ENCODE results near the gene BOK. TPM values are rescaled to one million over a fixed set of nuclear protein-coding genes. Genes with fewer than 3 reads are reported as not detected.

Gene BOK
- total and polyA plus RNA-seq, 4 donors: 11.3 to 82.1 (median 44.0) TPM

DNA sequence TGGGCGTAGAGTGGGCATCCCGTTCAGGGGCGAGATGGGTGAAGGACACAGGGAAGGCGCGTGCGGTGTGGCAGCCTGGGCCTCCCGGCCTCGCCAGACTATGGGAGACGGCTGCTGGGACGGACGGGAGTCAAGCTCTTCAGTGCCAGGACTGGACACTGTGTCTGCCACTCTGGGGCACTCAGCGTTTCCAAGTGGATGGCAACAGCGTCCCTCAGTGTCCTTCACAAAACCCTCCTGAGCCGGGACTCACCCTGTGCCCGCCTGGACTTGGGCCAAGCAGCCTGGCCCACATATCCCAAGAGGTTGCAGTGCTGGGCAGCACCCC is 16.3 kb upstream of the BOK start (continued):
- TF ChIP-seq, protein P1, sequence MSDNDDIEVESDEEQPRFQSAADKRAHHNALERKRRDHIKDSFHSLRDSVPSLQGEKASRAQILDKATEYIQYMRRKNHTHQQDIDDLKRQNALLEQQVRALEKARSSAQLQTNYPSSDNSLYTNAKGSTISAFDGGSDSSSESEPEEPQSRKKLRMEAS (IDR thresholded peaks at IDR 0.05): no peak
- TF ChIP-seq JUND (IDR thresholded peaks at IDR 0.05) (no peak), GABPA (IDR thresholded peaks at IDR 0.05 in 1 of 2, conservative IDR thresholded peaks at IDR 0.05 in 1 of 2) (no peak), FOXA2 (IDR thresholded peaks at IDR 0.05) (no peak), HNF4G (IDR thresholded peaks at IDR 0.05) (no peak)
- TF ChIP-seq, protein P2, sequence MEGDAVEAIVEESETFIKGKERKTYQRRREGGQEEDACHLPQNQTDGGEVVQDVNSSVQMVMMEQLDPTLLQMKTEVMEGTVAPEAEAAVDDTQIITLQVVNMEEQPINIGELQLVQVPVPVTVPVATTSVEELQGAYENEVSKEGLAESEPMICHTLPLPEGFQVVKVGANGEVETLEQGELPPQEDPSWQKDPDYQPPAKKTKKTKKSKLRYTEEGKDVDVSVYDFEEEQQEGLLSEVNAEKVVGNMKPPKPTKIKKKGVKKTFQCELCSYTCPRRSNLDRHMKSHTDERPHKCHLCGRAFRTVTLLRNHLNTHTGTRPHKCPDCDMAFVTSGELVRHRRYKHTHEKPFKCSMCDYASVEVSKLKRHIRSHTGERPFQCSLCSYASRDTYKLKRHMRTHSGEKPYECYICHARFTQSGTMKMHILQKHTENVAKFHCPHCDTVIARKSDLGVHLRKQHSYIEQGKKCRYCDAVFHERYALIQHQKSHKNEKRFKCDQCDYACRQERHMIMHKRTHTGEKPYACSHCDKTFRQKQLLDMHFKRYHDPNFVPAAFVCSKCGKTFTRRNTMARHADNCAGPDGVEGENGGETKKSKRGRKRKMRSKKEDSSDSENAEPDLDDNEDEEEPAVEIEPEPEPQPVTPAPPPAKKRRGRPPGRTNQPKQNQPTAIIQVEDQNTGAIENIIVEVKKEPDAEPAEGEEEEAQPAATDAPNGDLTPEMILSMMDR (IDR thresholded peaks at IDR 0.05; ENCODE audit: low read depth, low read length, missing input control): no peak

DNA sequence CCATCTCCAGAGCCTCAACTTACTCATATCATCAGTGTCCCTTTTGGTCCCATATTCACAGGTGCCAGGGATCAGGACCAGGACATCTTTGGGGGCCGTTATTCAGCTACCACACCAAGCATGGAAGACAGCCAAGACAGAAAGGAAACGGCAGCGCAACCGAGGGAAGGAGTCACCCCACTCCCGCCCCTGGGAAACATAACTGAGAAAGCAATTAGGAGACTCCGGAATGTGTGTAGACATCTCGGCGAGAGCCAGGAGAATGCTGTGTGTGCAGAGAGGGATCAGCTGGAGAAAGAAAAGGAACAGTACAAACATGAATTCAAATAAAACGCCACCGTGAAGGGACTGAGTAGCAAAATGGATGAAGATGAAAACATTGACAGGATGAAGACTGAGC is 13.4 kb upstream of the BOK start:
- Histone ChIP-seq H3K27ac (ENCODE audit: low read depth in 1 of 2, low read length in 2 of 2) (no peak overlapping the region), H3K9ac (ENCODE audit: low read depth in 1 of 2, low read length in 2 of 2) (no peak overlapping the region), H3K4me3 (ENCODE audit: low read depth in 1 of 3, low read length in 3 of 3) (no peak overlapping the region), H3K27me3 (ENCODE audit: control insufficient read depth in 4 of 4, insufficient read depth in 4 of 4, low read length in 3 of 4) (peaks cover 0 to 3% (median under 1%) of the 10 kb centered on the region in 4 donors), H3K9me3 (ENCODE audit: control insufficient read depth in 4 of 4, low read length in 3 of 4) (peaks cover 0 to 1% (median 0%) of the 10 kb centered on the region in 4 donors), H3K36me3 (ENCODE audit: control insufficient read depth in 4 of 4, insufficient read depth in 3 of 4, low read depth in 1 of 4, low read length in 3 of 4) (peaks cover 0 to 3% (median 0%) of the 10 kb centered on the region in 4 donors), H3K4me1 (ENCODE audit: control insufficient read depth in 4 of 4, insufficient read depth in 4 of 4, low read length in 3 of 4) (peaks cover 6 to 16% (median 13%) of the 10 kb centered on the region in 4 donors)
- DNase-seq (ENCODE audit: low spot score): no peak
- WGBS: 71% methylated on average over 10 of the region's 10 CpGs
- no peak for TF ChIP-seq TAF1 (conservative IDR thresholded peaks at IDR 0.05)
- TF ChIP-seq NR2F2 (IDR thresholded peaks at IDR 0.05): no peak
- TF ChIP-seq, protein P3, sequence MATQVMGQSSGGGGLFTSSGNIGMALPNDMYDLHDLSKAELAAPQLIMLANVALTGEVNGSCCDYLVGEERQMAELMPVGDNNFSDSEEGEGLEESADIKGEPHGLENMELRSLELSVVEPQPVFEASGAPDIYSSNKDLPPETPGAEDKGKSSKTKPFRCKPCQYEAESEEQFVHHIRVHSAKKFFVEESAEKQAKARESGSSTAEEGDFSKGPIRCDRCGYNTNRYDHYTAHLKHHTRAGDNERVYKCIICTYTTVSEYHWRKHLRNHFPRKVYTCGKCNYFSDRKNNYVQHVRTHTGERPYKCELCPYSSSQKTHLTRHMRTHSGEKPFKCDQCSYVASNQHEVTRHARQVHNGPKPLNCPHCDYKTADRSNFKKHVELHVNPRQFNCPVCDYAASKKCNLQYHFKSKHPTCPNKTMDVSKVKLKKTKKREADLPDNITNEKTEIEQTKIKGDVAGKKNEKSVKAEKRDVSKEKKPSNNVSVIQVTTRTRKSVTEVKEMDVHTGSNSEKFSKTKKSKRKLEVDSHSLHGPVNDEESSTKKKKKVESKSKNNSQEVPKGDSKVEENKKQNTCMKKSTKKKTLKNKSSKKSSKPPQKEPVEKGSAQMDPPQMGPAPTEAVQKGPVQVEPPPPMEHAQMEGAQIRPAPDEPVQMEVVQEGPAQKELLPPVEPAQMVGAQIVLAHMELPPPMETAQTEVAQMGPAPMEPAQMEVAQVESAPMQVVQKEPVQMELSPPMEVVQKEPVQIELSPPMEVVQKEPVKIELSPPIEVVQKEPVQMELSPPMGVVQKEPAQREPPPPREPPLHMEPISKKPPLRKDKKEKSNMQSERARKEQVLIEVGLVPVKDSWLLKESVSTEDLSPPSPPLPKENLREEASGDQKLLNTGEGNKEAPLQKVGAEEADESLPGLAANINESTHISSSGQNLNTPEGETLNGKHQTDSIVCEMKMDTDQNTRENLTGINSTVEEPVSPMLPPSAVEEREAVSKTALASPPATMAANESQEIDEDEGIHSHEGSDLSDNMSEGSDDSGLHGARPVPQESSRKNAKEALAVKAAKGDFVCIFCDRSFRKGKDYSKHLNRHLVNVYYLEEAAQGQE (IDR thresholded peaks at IDR 0.05): no peak
- TF ChIP-seq RAD21 (IDR thresholded peaks at IDR 0.05): no peak
- TF ChIP-seq, protein P4, sequence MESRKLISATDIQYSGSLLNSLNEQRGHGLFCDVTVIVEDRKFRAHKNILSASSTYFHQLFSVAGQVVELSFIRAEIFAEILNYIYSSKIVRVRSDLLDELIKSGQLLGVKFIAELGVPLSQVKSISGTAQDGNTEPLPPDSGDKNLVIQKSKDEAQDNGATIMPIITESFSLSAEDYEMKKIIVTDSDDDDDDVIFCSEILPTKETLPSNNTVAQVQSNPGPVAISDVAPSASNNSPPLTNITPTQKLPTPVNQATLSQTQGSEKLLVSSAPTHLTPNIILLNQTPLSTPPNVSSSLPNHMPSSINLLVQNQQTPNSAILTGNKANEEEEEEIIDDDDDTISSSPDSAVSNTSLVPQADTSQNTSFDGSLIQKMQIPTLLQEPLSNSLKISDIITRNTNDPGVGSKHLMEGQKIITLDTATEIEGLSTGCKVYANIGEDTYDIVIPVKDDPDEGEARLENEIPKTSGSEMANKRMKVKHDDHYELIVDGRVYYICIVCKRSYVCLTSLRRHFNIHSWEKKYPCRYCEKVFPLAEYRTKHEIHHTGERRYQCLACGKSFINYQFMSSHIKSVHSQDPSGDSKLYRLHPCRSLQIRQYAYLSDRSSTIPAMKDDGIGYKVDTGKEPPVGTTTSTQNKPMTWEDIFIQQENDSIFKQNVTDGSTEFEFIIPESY (IDR thresholded peaks at IDR 0.05): no peak
- TF ChIP-seq, protein P5, sequence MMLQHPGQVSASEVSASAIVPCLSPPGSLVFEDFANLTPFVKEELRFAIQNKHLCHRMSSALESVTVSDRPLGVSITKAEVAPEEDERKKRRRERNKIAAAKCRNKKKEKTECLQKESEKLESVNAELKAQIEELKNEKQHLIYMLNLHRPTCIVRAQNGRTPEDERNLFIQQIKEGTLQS (IDR thresholded peaks at IDR 0.05): no peak

All from liver (tissue), 9 donors.